AG04449 (cell line): Measurements from ENCODE around the gene NEO1.

ENCODE experiments used
- CTCF ChIA-PET: fragments of 350-600 bp; formaldehyde crosslinking; extraction: SDS; loops from one replicate; lab custom pipeline; 2021; ENCODE audit warnings: antibody characterized with exemption; lab: Yijun Ruan, JAX
- POLR2A ChIA-PET: fragments of 400-600, 350-600 bp; formaldehyde crosslinking; extraction: SDS; loops from one replicate; lab custom pipeline; 2020; ENCODE audit warnings: antibody characterized with exemption, inconsistent platforms; lab: Yijun Ruan, JAX
- DNase-seq: peaks from one replicate; pipeline ENCODE4 v3.0.0-alpha.2; 2010; ENCODE audit warnings: low read depth, low spot score
- H3K4me3 ChIP-seq: 2 replicates; pipeline ENCODE4 v1.5.1; 2011; ENCODE audit warnings: low read depth, mild to moderate bottlenecking, control low read depth, low read length
- CTCF ChIP-seq: IDR thresholded peaks from one replicate; pipeline ENCODE4 v1.5.1; 2011; ENCODE audit warnings: mild to moderate bottlenecking, moderate library complexity, low read length, control low read depth, inconsistent platforms; ENCODE audit not compliant: insufficient read depth; ENCODE audit errors: missing control alignments

Gene NEO1

GRCh38 chr15:73317651-73318462 lies 265.6 kb downstream of the NEO1 start:
- CTCF ChIA-PET: interaction anchor here (1.4 kb wide), 1 partner anchor 12 kb away, joined by 3 read pairs; no protein-coding TSS in a partner anchor
- H3K4me3 ChIP-seq: no peak overlapping the region
- no peak for DNase-seq
- POLR2A ChIA-PET: no interaction called here
- no peak for TF ChIP-seq CTCF

- POLR2A ChIA-PET: no interaction called here
- CTCF ChIA-PET: no interaction called here
Observed at GRCh38 chr15:73318463-73319351, 266.4 kb downstream of the NEO1 start.

GRCh38 chr15:73319460-73320245 lies 267.4 kb downstream of the NEO1 start:
- no peak overlapping the region for H3K4me3 ChIP-seq
- no peak for DNase-seq
- TF ChIP-seq CTCF: no peak
- ChIA-PET POLR2A (no interaction called here), CTCF (no interaction called here)

More at GRCh38 chr15:73318463-73319351, 266.4 kb downstream of the NEO1 start:
- no peak for DNase-seq
- H3K4me3 ChIP-seq: no peak overlapping the region
- no peak for TF ChIP-seq CTCF

- no peak for TF ChIP-seq CTCF
- ChIA-PET POLR2A (no interaction called here), CTCF (no interaction called here)
- DNase-seq: no peak
- H3K4me3 ChIP-seq: no peak overlapping the region
Observed at GRCh38 chr15:73320619-73321180, 268.4 kb downstream of the NEO1 start.

- POLR2A ChIA-PET: no interaction called here
- CTCF ChIA-PET: no interaction called here
- DNase-seq: no peak
- no peak overlapping the region for H3K4me3 ChIP-seq
- TF ChIP-seq CTCF: no peak
Observed at GRCh38 chr15:73321496-73322450, 269.5 kb downstream of the NEO1 start.
